NCI-H1436 treated with DMSO at 0.1 percent for 48 hours (cell line): ENCODE data around the gene ZNF70.
A peak's percentile ranks its signal among the peaks of the same experiment; 100 is the strongest.

ENCODE experiments used
- DNase-seq: peaks from one replicate; lab custom pipeline; 2025; lab: John Stamatoyannopoulos, UW

The ZNF70 gene

GRCh38 chr22:23750714-23751440 is at the start of gene ZNF70:
TSS of gene ZNF70 (minus strand) at chr22:23751112. CDS start at chr22:23745140, 5,972 bp downstream.
- peak; percentile 30 for DNase-seq

GRCh38 chr22:23796461-23796860 is 45.5 kb upstream of the ZNF70 start:
- no peak for DNase-seq

GRCh38 chr22:23793326-23793725 is 42.4 kb upstream of the ZNF70 start:
- DNase-seq, result no peak

DNA sequence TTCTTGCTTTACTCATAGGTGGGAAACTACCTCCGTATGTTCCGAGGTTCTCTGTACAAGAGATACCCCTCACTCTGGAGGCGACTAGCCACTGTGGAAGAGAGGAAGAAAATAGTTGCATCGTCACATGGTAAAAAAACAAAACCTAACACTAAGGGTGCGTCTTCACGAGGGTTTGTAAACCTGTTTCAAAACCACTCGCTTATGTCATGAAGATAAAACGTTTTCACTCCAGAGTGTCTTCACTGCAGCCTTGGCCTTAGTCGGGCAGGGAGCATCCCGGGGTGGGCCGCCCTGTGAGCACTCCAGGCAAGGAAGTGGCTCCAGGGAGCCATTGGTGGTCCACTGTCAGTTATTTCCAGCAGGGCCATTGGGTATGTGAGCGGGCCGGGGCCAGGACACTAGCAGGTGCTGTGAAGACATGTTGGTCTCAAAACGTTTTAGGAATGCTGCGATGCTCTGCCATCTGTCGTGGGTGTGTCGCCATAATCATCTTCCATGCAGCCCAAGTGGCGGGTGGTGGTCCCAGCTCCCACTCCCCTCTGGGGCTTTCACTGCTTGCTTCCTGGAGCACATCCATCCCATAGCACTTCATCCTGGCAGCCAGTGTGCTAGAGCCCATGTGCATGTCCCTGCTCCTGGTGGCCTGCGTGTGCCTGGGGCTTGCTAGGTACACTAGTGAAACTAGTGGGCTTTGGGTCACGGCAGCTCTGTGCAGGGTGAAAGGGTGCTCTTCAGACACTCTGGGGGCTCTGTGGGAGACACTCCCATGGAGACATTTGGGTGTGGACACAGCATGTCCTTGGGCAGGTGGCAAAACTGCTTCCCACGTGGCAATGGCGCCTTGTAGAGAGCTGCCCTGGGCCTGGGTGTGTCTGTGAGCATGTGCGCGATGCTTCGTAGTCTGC is 41.1 kb upstream of the ZNF70 start:
- no peak for DNase-seq

DNA sequence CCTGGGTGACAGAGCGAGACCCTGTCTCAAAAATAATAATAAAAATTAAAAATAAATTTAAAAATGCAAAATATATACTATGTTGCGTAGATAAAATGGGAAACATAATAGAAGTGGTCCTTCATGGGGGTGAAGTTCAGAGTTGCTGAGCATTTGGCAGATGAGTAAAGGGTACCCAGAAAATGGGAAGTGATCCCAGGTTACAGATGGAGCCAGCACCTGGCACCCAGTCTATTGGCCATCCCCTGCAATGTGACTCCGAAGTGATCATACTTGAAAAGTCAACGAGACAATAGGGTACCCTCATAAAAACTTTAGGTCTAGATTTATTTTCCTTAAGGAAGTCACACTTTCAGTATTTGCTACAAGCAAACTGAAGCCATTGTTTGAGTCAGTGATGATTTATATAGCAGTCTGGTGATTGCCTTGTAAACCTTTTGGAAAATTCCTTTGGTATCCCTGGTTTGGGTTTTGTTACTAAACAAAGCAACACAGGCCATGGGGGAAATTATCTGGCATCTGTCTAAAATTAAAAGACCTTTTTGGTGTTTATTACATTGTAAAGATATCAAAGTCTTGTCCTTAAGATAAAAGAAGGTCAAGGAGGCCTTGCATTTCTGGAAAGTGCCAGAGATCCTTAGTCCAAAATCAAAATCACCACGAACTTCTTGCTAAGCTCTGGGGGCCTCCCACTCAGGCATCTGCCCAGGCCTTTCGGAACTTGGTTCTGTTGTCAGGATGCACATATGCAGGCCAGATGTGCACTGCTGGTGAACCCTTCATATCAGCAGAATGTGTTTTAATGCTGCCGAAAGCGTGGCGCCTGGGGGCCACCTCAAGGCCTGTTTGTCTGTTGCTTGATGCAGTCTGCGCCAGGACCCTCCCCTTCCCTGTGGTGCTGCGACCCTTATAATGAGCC is 40.2 kb upstream of the ZNF70 start:
- no peak for DNase-seq

DNA sequence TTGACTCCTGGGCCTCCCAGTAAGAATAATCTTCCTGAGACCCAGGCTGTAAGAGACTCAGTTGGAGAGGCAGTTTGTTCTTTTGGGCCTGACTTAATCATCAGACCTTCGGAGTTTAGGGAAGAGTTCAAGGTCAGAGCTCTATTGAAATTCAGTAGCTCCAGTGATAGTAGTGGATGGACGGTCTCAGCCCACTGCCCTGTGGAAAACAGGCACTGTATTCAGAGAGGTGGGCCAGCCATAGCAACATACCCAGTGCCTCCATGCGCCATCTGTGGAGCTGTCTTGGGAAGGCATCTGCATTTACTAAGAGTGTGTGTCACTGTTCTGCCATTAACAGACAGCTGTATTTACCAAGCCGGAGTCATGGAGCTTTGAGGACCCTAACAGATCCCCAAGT is 38.7 kb upstream of the ZNF70 start:
- DNase-seq, result no peak

GRCh38 chr22:23789121-23789520 is 38.2 kb upstream of the ZNF70 start:
- peak; percentile 23 for DNase-seq

DNA sequence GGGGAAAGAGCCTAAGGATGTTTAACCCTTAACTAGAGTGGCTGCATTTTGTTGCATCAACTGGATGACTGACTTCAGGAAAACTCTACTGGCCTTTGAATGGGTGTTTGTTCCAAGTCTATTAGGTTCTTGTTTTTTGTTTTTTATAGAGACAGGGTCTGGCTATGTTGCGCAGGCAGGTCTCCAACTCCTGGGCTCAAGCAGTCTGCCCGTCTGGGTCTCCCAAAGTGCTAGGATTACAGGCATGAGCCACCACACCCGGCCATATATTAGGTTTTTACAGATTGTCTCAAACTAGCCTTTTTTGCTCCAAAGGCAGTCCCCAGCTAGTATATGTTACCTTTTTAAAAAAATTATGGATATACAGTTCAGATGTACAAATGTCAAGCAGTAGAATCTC is 37.0 kb upstream of the ZNF70 start:
- no peak for DNase-seq

- no peak for DNase-seq
Observed at GRCh38 chr22:23787600-23787896, 36.6 kb upstream of the ZNF70 start.

GRCh38 chr22:23786752-23787599 is 36.1 kb upstream of the ZNF70 start, which contains the start of gene SMARCB1:
TSS of gene SMARCB1 (plus strand) at chr22:23786966. CDS start at chr22:23787170, 204 bp downstream.
- DNase-seq, result peak; percentile 41

- no peak for DNase-seq
Observed at GRCh38 chr22:23786261-23786710, 35.4 kb upstream of the ZNF70 start.

DNA sequence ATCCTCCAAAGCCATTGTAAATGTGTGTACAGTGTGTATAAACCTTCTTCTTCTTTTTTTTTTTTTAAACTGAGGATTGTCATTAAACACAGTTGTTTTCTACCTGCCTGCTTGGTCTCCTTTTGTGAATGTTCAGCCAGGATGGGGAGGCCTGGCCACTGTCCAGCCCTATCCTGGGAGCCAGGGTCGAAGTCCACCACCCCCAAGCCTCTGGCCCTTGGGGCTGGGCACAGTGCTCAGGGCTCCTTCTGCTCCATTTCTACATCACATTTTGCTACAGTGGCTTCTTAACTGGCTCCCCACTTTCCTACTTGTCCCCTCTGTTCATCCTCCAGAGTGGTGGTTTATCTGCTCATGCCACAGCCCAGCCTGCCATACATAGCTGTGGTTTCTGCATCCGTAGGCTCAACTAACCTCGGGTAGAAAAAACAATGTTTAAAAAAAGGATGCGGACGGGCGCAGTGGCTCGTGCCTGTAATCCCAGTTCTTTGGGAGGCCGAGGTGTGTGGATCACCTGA is 33.4 kb upstream of the ZNF70 start:
- no peak for DNase-seq

DNA sequence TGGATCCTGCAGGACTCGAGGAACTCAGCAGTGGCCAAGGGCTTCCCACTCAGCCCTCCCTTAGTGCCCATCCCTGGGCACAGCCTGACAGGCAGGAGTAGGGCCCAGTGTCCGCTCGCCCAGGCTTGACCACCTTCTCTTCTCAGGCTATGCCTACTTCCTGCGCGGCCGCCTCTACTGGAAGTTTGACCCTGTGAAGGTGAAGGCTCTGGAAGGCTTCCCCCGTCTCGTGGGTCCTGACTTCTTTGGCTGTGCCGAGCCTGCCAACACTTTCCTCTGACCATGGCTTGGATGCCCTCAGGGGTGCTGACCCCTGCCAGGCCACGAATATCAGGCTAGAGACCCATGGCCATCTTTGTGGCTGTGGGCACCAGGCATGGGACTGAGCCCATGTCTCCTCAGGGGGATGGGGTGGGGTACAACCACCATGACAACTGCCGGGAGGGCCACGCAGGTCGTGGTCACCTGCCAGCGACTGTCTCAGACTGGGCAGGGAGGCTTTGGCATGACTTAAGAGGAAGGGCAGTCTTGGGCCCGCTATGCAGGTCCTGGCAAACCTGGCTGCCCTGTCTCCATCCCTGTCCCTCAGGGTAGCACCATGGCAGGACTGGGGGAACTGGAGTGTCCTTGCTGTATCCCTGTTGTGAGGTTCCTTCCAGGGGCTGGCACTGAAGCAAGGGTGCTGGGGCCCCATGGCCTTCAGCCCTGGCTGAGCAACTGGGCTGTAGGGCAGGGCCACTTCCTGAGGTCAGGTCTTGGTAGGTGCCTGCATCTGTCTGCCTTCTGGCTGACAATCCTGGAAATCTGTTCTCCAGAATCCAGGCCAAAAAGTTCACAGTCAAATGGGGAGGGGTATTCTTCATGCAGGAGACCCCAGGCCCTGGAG is 32.6 kb upstream of the ZNF70 start:
- DNase-seq, result no peak

DNA sequence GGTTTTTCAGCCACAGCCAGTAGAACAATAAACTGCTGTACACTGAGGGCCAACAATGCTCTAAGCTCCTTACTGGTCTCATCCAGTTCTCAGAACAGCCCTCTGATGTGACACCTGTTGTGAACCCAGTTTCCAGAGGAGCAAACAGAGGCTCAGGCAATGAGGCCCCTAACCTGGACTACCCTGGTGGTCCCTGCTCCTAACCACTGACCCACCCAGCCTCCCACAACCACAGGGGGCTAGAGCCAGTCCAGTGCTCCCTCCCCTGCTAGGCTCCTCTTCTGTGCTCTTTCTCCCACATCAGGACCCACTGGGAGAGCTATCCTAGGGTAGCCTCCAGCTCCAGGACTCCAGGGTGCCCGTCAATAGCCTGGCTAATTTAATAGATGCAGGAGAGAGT is 31.8 kb upstream of the ZNF70 start:
- no peak for DNase-seq

DNA sequence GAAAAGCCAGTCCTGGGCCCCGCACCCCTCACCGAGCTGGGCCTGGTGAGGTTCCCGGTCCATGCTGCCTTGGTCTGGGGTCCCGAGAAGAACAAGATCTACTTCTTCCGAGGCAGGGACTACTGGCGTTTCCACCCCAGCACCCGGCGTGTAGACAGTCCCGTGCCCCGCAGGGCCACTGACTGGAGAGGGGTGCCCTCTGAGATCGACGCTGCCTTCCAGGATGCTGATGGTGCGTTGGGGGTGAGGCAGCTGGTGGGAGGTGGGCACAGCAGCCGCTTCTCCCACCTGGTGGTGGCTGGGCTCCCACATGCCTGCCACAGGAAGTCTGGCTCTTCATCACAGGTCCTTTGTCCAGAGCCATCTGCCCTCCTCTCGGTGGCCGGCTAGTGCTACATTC is 31.3 kb upstream of the ZNF70 start:
- no peak for DNase-seq

DNA sequence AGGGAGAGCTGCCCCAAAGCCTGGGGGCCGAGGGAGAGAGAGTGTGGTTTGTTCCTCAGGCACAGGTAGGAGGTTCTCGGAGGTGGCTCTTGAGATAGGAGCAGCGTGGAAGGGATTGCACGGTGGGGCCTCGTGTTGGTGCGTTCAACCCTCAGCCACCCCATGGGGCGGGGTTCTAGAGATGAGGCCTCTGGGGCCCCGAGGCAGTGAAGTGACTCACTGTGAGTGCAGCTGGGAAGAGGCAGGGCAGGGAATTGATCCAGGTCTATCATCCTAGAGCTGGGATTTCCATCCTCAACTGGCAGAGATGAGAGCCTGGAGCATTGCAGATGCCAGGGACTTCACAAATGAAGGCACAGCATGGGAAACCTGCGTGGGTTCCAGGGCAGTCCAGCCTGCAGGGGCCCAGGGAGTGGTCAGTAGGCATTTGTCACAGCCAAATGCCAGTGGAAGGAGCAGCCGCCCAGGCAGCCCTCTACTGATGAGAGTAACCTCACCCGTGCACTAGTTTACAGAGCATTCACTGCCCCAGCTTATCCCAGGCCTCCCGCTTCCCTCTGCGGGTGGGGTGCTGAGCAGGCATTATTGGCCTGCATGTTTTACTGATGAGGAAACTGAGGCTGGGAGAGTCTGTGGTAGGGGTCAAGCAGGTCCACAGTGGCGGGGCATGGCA is 30.7 kb upstream of the ZNF70 start:
- DNase-seq, result no peak

- DNase-seq, result no peak
Observed at GRCh38 chr22:23781065-23781464, 30.2 kb upstream of the ZNF70 start.

- no peak for DNase-seq
Observed at GRCh38 chr22:23780146-23780748, 29.3 kb upstream of the ZNF70 start.

- DNase-seq, result no peak
Observed at GRCh38 chr22:23779731-23780130, 28.8 kb upstream of the ZNF70 start.
